ENCODE results near the gene GRIN2C.

The GRIN2C gene

GRCh38 chr17:74904687-74905409 is 45.2 kb upstream of the GRIN2C start:
- Histone ChIP-seq H3K23ac (ENCODE audit: low read depth, low read length, poor library complexity) (peak overlapping the region; percentile 26), H2BK12ac (ENCODE audit: low read length) (no peak overlapping the region), H2AK5ac (ENCODE audit: low read depth, low read length) (no peak overlapping the region), H3K4ac (ENCODE audit: low read length) (no peak overlapping the region), H2BK120ac (ENCODE audit: low read depth, low read length) (no peak overlapping the region), H3K27ac (replicated peaks; ENCODE audit: low read length) (no peak overlapping the region), H2AFZ (ENCODE audit: low read length) (no peak overlapping the region), H4K8ac (ENCODE audit: low read depth, low read length) (no peak overlapping the region), H2BK15ac (ENCODE audit: low read length) (no peak overlapping the region), H3K79me1 (ENCODE audit: low read depth, low read length) (no peaks in the 10 kb centered on the region), H3K4me3 (ENCODE audit: low read length in 2 of 2) (no peak overlapping the region), H3K27me3 (ENCODE audit: control insufficient read depth in 3 of 3, insufficient read depth in 3 of 3, low read depth in 1 of 3, low read length in 3 of 3) (peaks cover 0 to 25% (median 3%) of the 10 kb centered on the region in 3 experiments), H3K9ac (ENCODE audit: low read depth, low read length, poor library complexity) (no peak overlapping the region), H3K4me2 (ENCODE audit: insufficient read depth, low read length, poor library complexity, severe bottlenecking) (no peak overlapping the region), H4K91ac (ENCODE audit: low read depth, low read length, poor library complexity) (no peak overlapping the region), H3K18ac (ENCODE audit: low read length) (peak overlapping the region; percentile 32), H3K14ac (ENCODE audit: low read length) (no peak overlapping the region), H3K9me3 (replicated peaks in 1 of 2; ENCODE audit: control insufficient read depth in 2 of 2, insufficient read depth in 1 of 2, low read depth in 1 of 2, low read length in 2 of 2) (no peaks in the 10 kb centered on the region), H3K4me1 (ENCODE audit: control insufficient read depth in 2 of 2, insufficient read depth in 1 of 2, low read depth in 1 of 2, low read length in 2 of 2) (no peaks in the 10 kb centered on the region), H3K36me3 (replicated peaks in 1 of 2; ENCODE audit: control insufficient read depth in 2 of 2, insufficient read depth in 2 of 2, low read length in 2 of 2) (no peaks in the 10 kb centered on the region), H2BK5ac (ENCODE audit: low read length) (no peak overlapping the region)
- WGBS, 2 donors (ENCODE audit: extremely low coverage in 2 of 2, insufficient read length in 2 of 2, insufficient replicate concordance in 1 of 2), result no CpG with 5 or more reads among the region's 7 CpGs
- no peak for DNase-seq (ENCODE audit: low spot score)

- H3K18ac ChIP-seq (ENCODE audit: low read length), result peak overlapping the region; percentile 46
- peak overlapping the region; percentile 96 for H3K23ac ChIP-seq (ENCODE audit: low read depth, low read length, poor library complexity)
- no peak overlapping the region for H2BK120ac ChIP-seq (ENCODE audit: low read depth, low read length)
- no peak overlapping the region for H2BK15ac ChIP-seq (ENCODE audit: low read length)
- H4K91ac ChIP-seq (ENCODE audit: low read depth, low read length, poor library complexity), result no peak overlapping the region
- no peak overlapping the region for H3K4me2 ChIP-seq (ENCODE audit: insufficient read depth, low read length, poor library complexity, severe bottlenecking)
- no peaks in the 10 kb centered on the region for H3K79me1 ChIP-seq (ENCODE audit: low read depth, low read length)
- no peak overlapping the region for H2AFZ ChIP-seq (ENCODE audit: low read length)
- no peaks in the 10 kb centered on the region for H3K9me3 ChIP-seq (replicated peaks in 1 of 2; ENCODE audit: control insufficient read depth in 2 of 2, insufficient read depth in 1 of 2, low read depth in 1 of 2, low read length in 2 of 2)
- DNase-seq (ENCODE audit: low spot score), result no peak
- H3K36me3 ChIP-seq (replicated peaks in 1 of 2; ENCODE audit: control insufficient read depth in 2 of 2, insufficient read depth in 2 of 2, low read length in 2 of 2), result no peaks in the 10 kb centered on the region
- H3K4me3 ChIP-seq (ENCODE audit: low read length in 2 of 2), result no peak overlapping the region
- H3K4ac ChIP-seq (ENCODE audit: low read length), result no peak overlapping the region
- H3K14ac ChIP-seq (ENCODE audit: low read length), result no peak overlapping the region
- no peak overlapping the region for H2BK5ac ChIP-seq (ENCODE audit: low read length)
- peak overlapping the region; percentile 76 for H2AK5ac ChIP-seq (ENCODE audit: low read depth, low read length)
- H4K8ac ChIP-seq (ENCODE audit: low read depth, low read length), result no peak overlapping the region
- H3K27me3 ChIP-seq (ENCODE audit: control insufficient read depth in 3 of 3, insufficient read depth in 3 of 3, low read depth in 1 of 3, low read length in 3 of 3), result peaks cover 0 to 30% (median 3%) of the 10 kb centered on the region in 3 experiments
- no peak overlapping the region for H2BK12ac ChIP-seq (ENCODE audit: low read length)
- no peak overlapping the region for H3K9ac ChIP-seq (ENCODE audit: low read depth, low read length, poor library complexity)
- no peaks in the 10 kb centered on the region for H3K4me1 ChIP-seq (ENCODE audit: control insufficient read depth in 2 of 2, insufficient read depth in 1 of 2, low read depth in 1 of 2, low read length in 2 of 2)
- no CpG with 5 or more reads among the region's 6 CpGs for WGBS, 2 donors (ENCODE audit: extremely low coverage in 2 of 2, insufficient read length in 2 of 2, insufficient replicate concordance in 1 of 2)
- H3K27ac ChIP-seq (replicated peaks; ENCODE audit: low read length), result no peak overlapping the region
Observed at GRCh38 chr17:74903671-74904070, 44.0 kb upstream of the GRIN2C start.

GRCh38 chr17:74903034-74903433 is 43.3 kb upstream of the GRIN2C start:
- DNase-seq (ENCODE audit: low spot score), result no peak
- no peak overlapping the region for H4K91ac ChIP-seq (ENCODE audit: low read depth, low read length, poor library complexity)
- H2AFZ ChIP-seq (ENCODE audit: low read length), result no peak overlapping the region
- H3K4me1 ChIP-seq (ENCODE audit: control insufficient read depth in 2 of 2, insufficient read depth in 1 of 2, low read depth in 1 of 2, low read length in 2 of 2), result no peaks in the 10 kb centered on the region
- H3K4me2 ChIP-seq (ENCODE audit: insufficient read depth, low read length, poor library complexity, severe bottlenecking), result no peak overlapping the region
- WGBS, 2 donors (ENCODE audit: extremely low coverage in 2 of 2, insufficient read length in 2 of 2, insufficient replicate concordance in 1 of 2), result no CpG with 5 or more reads among the region's 9 CpGs
- no peak overlapping the region for H2BK120ac ChIP-seq (ENCODE audit: low read depth, low read length)
- no peaks in the 10 kb centered on the region for H3K36me3 ChIP-seq (replicated peaks in 1 of 2; ENCODE audit: control insufficient read depth in 2 of 2, insufficient read depth in 2 of 2, low read length in 2 of 2)
- no peak overlapping the region for H3K14ac ChIP-seq (ENCODE audit: low read length)
- no peak overlapping the region for H4K8ac ChIP-seq (ENCODE audit: low read depth, low read length)
- H3K9me3 ChIP-seq (replicated peaks in 1 of 2; ENCODE audit: control insufficient read depth in 2 of 2, insufficient read depth in 1 of 2, low read depth in 1 of 2, low read length in 2 of 2), result no peaks in the 10 kb centered on the region
- no peak overlapping the region for H3K4ac ChIP-seq (ENCODE audit: low read length)
- H3K9ac ChIP-seq (ENCODE audit: low read depth, low read length, poor library complexity), result no peak overlapping the region
- H3K27me3 ChIP-seq (ENCODE audit: control insufficient read depth in 3 of 3, insufficient read depth in 3 of 3, low read depth in 1 of 3, low read length in 3 of 3), result peaks cover 0 to 36% (median 3%) of the 10 kb centered on the region in 3 experiments
- no peak overlapping the region for H3K27ac ChIP-seq (replicated peaks; ENCODE audit: low read length)
- H3K23ac ChIP-seq (ENCODE audit: low read depth, low read length, poor library complexity), result no peak overlapping the region
- no peak overlapping the region for H2BK5ac ChIP-seq (ENCODE audit: low read length)
- H2AK5ac ChIP-seq (ENCODE audit: low read depth, low read length), result no peak overlapping the region
- H3K4me3 ChIP-seq (ENCODE audit: low read length in 2 of 2), result no peak overlapping the region
- no peak overlapping the region for H3K18ac ChIP-seq (ENCODE audit: low read length)
- no peaks in the 10 kb centered on the region for H3K79me1 ChIP-seq (ENCODE audit: low read depth, low read length)
- no peak overlapping the region for H2BK15ac ChIP-seq (ENCODE audit: low read length)
- H2BK12ac ChIP-seq (ENCODE audit: low read length), result no peak overlapping the region

GRCh38 chr17:74901353-74902135 is 41.9 kb upstream of the GRIN2C start:
- no CpG with 5 or more reads among the region's 14 CpGs for WGBS, 2 donors (ENCODE audit: extremely low coverage in 2 of 2, insufficient read length in 2 of 2, insufficient replicate concordance in 1 of 2)
- no peaks in the 10 kb centered on the region for H3K9me3 ChIP-seq (replicated peaks in 1 of 2; ENCODE audit: control insufficient read depth in 2 of 2, insufficient read depth in 1 of 2, low read depth in 1 of 2, low read length in 2 of 2)

More at GRCh38 chr17:74901353-74902135, 41.9 kb upstream of the GRIN2C start:
- Histone ChIP-seq H2AK5ac (ENCODE audit: low read depth, low read length) (no peak overlapping the region), H3K4me1 (ENCODE audit: control insufficient read depth in 2 of 2, insufficient read depth in 1 of 2, low read depth in 1 of 2, low read length in 2 of 2) (no peaks in the 10 kb centered on the region), H3K4me2 (ENCODE audit: insufficient read depth, low read length, poor library complexity, severe bottlenecking) (no peak overlapping the region), H3K9ac (ENCODE audit: low read depth, low read length, poor library complexity) (no peak overlapping the region), H3K79me1 (ENCODE audit: low read depth, low read length) (no peaks in the 10 kb centered on the region), H3K4me3 (ENCODE audit: low read length in 2 of 2) (no peak overlapping the region), H2BK5ac (ENCODE audit: low read length) (no peak overlapping the region), H3K23ac (ENCODE audit: low read depth, low read length, poor library complexity) (no peak overlapping the region), H2AFZ (ENCODE audit: low read length) (no peak overlapping the region), H2BK120ac (ENCODE audit: low read depth, low read length) (no peak overlapping the region), H2BK12ac (ENCODE audit: low read length) (no peak overlapping the region), H3K27me3 (ENCODE audit: control insufficient read depth in 3 of 3, insufficient read depth in 3 of 3, low read depth in 1 of 3, low read length in 3 of 3) (peaks cover 0 to 49% (median 6%) of the 10 kb centered on the region in 3 experiments), H3K4ac (ENCODE audit: low read length) (no peak overlapping the region), H3K14ac (ENCODE audit: low read length) (no peak overlapping the region), H3K36me3 (replicated peaks in 1 of 2; ENCODE audit: control insufficient read depth in 2 of 2, insufficient read depth in 2 of 2, low read length in 2 of 2) (no peaks in the 10 kb centered on the region), H4K8ac (ENCODE audit: low read depth, low read length) (no peak overlapping the region), H4K91ac (ENCODE audit: low read depth, low read length, poor library complexity) (no peak overlapping the region), H2BK15ac (ENCODE audit: low read length) (no peak overlapping the region), H3K18ac (ENCODE audit: low read length) (no peak overlapping the region), H3K27ac (replicated peaks; ENCODE audit: low read length) (no peak overlapping the region)
- DNase-seq (ENCODE audit: low spot score), result no peak

Data from neuronal stem cell (in vitro differentiated cells).